ENCODE results near the gene NLRC3.

NLRC3 gene

GRCh38 chr16:3606441-3606840 is 29.2 kb upstream of the NLRC3 start:
- H3K4me3 ChIP-seq (ENCODE audit: low read depth, low read length), result no peak overlapping the region
- no peaks in the 10 kb centered on the region for H3K9me3 ChIP-seq (ENCODE audit: control insufficient read depth, insufficient read depth, low read depth, low read length)
- H3K27ac ChIP-seq (ENCODE audit: extremely low read depth, low read depth, low read length), result no peak overlapping the region
- ChIA-PET CTCF (no interaction called here), POLR2A (interaction anchor here (0.6 kb wide), 1 partner anchor 151 kb away, joined by 5 read pairs; no protein-coding TSS in a partner anchor)
- TF ChIP-seq, protein P1, sequence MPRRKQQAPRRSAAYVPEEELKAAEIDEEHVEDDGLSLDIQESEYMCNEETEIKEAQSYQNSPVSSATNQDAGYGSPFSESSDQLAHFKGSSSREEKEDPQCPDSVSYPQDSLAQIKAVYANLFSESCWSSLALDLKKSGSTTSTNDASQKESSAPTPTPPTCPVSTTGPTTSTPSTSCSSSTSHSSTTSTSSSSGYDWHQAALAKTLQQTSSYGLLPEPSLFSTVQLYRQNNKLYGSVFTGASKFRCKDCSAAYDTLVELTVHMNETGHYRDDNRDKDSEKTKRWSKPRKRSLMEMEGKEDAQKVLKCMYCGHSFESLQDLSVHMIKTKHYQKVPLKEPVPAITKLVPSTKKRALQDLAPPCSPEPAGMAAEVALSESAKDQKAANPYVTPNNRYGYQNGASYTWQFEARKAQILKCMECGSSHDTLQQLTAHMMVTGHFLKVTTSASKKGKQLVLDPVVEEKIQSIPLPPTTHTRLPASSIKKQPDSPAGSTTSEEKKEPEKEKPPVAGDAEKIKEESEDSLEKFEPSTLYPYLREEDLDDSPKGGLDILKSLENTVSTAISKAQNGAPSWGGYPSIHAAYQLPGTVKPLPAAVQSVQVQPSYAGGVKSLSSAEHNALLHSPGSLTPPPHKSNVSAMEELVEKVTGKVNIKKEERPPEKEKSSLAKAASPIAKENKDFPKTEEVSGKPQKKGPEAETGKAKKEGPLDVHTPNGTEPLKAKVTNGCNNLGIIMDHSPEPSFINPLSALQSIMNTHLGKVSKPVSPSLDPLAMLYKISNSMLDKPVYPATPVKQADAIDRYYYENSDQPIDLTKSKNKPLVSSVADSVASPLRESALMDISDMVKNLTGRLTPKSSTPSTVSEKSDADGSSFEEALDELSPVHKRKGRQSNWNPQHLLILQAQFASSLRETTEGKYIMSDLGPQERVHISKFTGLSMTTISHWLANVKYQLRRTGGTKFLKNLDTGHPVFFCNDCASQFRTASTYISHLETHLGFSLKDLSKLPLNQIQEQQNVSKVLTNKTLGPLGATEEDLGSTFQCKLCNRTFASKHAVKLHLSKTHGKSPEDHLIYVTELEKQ (tag by site-specific recombination; IDR thresholded peaks at IDR 0.05; ENCODE audit: borderline replicate concordance), result no peak
- TF ChIP-seq ZNF211 (tag by site-specific recombination; IDR thresholded peaks at IDR 0.05; ENCODE audit: low read depth), result no peak
- H3K36me3 ChIP-seq (ENCODE audit: control insufficient read depth in 2 of 2, insufficient read depth in 1 of 2, low read length in 2 of 2), result peaks cover 0 to 36% of the 10 kb centered on the region in 2 experiments; a peak in 2 of 3 replicates
- H3K4me1 ChIP-seq (ENCODE audit: control insufficient read depth, insufficient read depth, low read length), result no peaks in the 10 kb centered on the region

- CTCF ChIA-PET, result no interaction called here
- POLR2A ChIA-PET, result no interaction called here
- H3K36me3 ChIP-seq (ENCODE audit: control insufficient read depth in 2 of 2, insufficient read depth in 1 of 2, low read length in 2 of 2), result peaks cover 3 to 77% of the 10 kb centered on the region in 2 experiments; a peak in 2 of 3 replicates
- no peak overlapping the region for H3K4me3 ChIP-seq (ENCODE audit: low read depth, low read length)
- no peak overlapping the region for H3K27ac ChIP-seq (ENCODE audit: extremely low read depth, low read depth, low read length)
- no peaks in the 10 kb centered on the region for H3K9me3 ChIP-seq (ENCODE audit: control insufficient read depth, insufficient read depth, low read depth, low read length)
- TF ChIP-seq ZFP37 (tag by site-specific recombination; IDR thresholded peaks at IDR 0.05), result no peak
- no peak for TF ChIP-seq ZNF580 (tag by site-specific recombination; IDR thresholded peaks at IDR 0.05)
- TF ChIP-seq ZNF629 (tag by site-specific recombination; IDR thresholded peaks at IDR 0.05), result no peak
- H3K4me1 ChIP-seq (ENCODE audit: control insufficient read depth, insufficient read depth, low read length), result no peaks in the 10 kb centered on the region
Measured at GRCh38 chr16:3602320-3602653, 25.1 kb upstream of the NLRC3 start.

DNA sequence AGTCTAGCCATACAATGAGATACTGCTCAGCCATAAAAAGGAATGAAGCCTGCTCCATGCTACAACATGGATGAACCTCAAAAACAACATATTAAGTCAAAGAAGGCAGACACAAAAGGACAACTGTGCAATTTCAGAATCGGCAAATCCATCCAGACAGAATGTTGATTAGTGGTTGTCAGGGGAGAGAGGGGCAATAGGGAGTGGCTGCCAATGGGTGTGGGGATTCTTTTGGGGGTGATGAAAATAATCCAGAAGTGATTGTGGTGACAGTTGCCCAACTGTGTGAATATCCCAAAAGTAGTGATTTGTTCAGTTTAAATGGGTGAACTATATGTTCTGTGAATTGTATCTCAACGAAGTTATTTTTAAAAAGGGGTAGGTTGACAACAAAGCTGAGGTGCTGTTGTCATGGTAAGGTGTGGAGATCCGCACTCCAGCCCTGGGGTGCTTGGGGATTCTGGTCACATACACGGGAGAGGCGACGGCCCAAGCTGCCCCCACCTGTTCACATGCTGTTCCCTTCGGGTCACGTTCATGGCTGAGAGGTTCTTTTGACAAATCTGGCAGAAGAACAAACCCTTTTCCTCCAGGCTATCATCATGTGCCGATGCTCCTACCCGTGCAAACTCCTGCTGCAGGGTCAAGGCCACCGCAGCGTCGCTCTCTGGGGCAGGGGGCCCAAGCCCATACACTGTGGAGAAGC is 24.6 kb upstream of the NLRC3 start:
- Histone ChIP-seq H3K9me3 (ENCODE audit: control insufficient read depth, insufficient read depth, low read depth, low read length) (no peaks in the 10 kb centered on the region), H3K4me1 (ENCODE audit: control insufficient read depth, insufficient read depth, low read length) (no peaks in the 10 kb centered on the region), H3K4me3 (ENCODE audit: low read depth, low read length) (no peak overlapping the region), H3K27ac (ENCODE audit: extremely low read depth, low read depth, low read length) (no peak overlapping the region), H3K36me3 (ENCODE audit: control insufficient read depth in 2 of 2, insufficient read depth in 1 of 2, low read length in 2 of 2) (peaks cover 3 to 80% of the 10 kb centered on the region in 2 experiments; a peak in 2 of 3 replicates)
- no peak for TF ChIP-seq ZNF654 (tag by site-specific recombination; IDR thresholded peaks at IDR 0.05; ENCODE audit: low read depth)
- TF ChIP-seq ZNF610 (tag by site-specific recombination; IDR thresholded peaks at IDR 0.05; ENCODE audit: borderline replicate concordance), result peak; percentile 95
- no peak for TF ChIP-seq ZNF146 (tag by site-specific recombination; IDR thresholded peaks at IDR 0.05)
- ChIA-PET CTCF (no interaction called here), POLR2A (no interaction called here)

GRCh38 chr16:3599922-3600321 is 22.7 kb upstream of the NLRC3 start:
- Histone ChIP-seq H3K27ac (ENCODE audit: extremely low read depth, low read depth, low read length) (no peak overlapping the region), H3K36me3 (ENCODE audit: control insufficient read depth in 2 of 2, insufficient read depth in 1 of 2, low read length in 2 of 2) (peaks cover 3 to 88% of the 10 kb centered on the region in 2 experiments; a peak in 2 of 3 replicates), H3K4me1 (ENCODE audit: control insufficient read depth, insufficient read depth, low read length) (no peaks in the 10 kb centered on the region), H3K9me3 (ENCODE audit: control insufficient read depth, insufficient read depth, low read depth, low read length) (no peaks in the 10 kb centered on the region), H3K4me3 (ENCODE audit: low read depth, low read length) (no peak overlapping the region)
- CTCF ChIA-PET, result no interaction called here
- POLR2A ChIA-PET, result interaction anchor here (0.6 kb wide), 1 partner anchor 282 kb away, joined by 3 read pairs; no protein-coding TSS in a partner anchor
- TF ChIP-seq FEZF1 (tag by site-specific recombination; IDR thresholded peaks at IDR 0.05) (no peak), SETDB1 (IDR thresholded peaks at IDR 0.05; ENCODE audit: insufficient read length, low read length) (peak; percentile 28)

GRCh38 chr16:3599121-3599520 is 21.9 kb upstream of the NLRC3 start:
- peaks cover 3 to 93% of the 10 kb centered on the region in 2 experiments; a peak in 2 of 3 replicates for H3K36me3 ChIP-seq (ENCODE audit: control insufficient read depth in 2 of 2, insufficient read depth in 1 of 2, low read length in 2 of 2)
- H3K4me3 ChIP-seq (ENCODE audit: low read depth, low read length), result no peak overlapping the region
- no peak overlapping the region for H3K27ac ChIP-seq (ENCODE audit: extremely low read depth, low read depth, low read length)
- ChIA-PET CTCF (no interaction called here), POLR2A (no interaction called here)
- no peaks in the 10 kb centered on the region for H3K9me3 ChIP-seq (ENCODE audit: control insufficient read depth, insufficient read depth, low read depth, low read length)
- TF ChIP-seq ZNF350 (tag by site-specific recombination; IDR thresholded peaks at IDR 0.05) (no peak), ZNF169 (tag by site-specific recombination; IDR thresholded peaks at IDR 0.05) (no peak), ZNF501 (tag by site-specific recombination; IDR thresholded peaks at IDR 0.05) (no peak)
- H3K4me1 ChIP-seq (ENCODE audit: control insufficient read depth, insufficient read depth, low read length), result no peaks in the 10 kb centered on the region
